HepG2 (cell line): ENCODE results near the gene USE1. TPM values are rescaled to one million over a fixed set of nuclear protein-coding genes. Genes with fewer than 3 reads are reported as not detected.

Experiments
- ADNP ChIP-seq: sonication (generic); formaldehyde crosslinking; IDR thresholded peaks from 2 replicates; pipeline ENCODE4 v1.4.0; 2020; ENCODE audit warnings: missing genetic modification reagents
- ARNTL ChIP-seq: sonication (generic); formaldehyde crosslinking; IDR thresholded peaks from 2 replicates; pipeline ENCODE4 v1.4.0; 2020; ENCODE audit warnings: mild to moderate bottlenecking, missing genetic modification reagents
- ATRX ChIP-seq: sonication (generic); formaldehyde crosslinking; IDR thresholded peaks from 2 replicates; pipeline ENCODE4 v1.4.0; 2020; ENCODE audit warnings: missing genetic modification reagents, borderline replicate concordance
- CENPX ChIP-seq: sonication (generic); formaldehyde crosslinking; IDR thresholded peaks from 2 replicates; pipeline ENCODE4 v1.9.0; 2021; ENCODE audit warnings: mild to moderate bottlenecking, missing genetic modification reagents, moderate library complexity
- FOXM1 ChIP-seq: sonication (generic); formaldehyde crosslinking; IDR thresholded peaks from 2 replicates; pipeline ENCODE4 v1.5.0; 2020; ENCODE audit warnings: missing genetic modification reagents
- GTF3A ChIP-seq: sonication (generic); formaldehyde crosslinking; conservative IDR thresholded peaks from 2 replicates; pipeline ENCODE4 v1.4.0; 2020; ENCODE audit warnings: mild to moderate bottlenecking, missing genetic modification reagents
- HDAC2 ChIP-seq: sonication (generic); formaldehyde crosslinking; IDR thresholded peaks from 2 replicates; pipeline ENCODE4 v1.4.0; 2020; ENCODE audit warnings: missing genetic modification reagents
- KMT2A ChIP-seq: sonication (generic); formaldehyde crosslinking; IDR thresholded peaks from 2 replicates; pipeline ENCODE4 v1.4.0; 2020; ENCODE audit warnings: missing genetic modification reagents
- MIXL1 ChIP-seq: IDR thresholded peaks from 2 replicates; pipeline ENCODE4 v1.6.1; 2016
- MTA1 ChIP-seq: sonication (generic); formaldehyde crosslinking; IDR thresholded peaks from 2 replicates; pipeline ENCODE4 v1.4.0; 2020; ENCODE audit warnings: missing genetic modification reagents, mild to moderate bottlenecking, borderline replicate concordance
- NFRKB ChIP-seq: fragments of 450-650 bp; IDR thresholded peaks from 2 replicates; pipeline ENCODE4 v1.6.1; 2017
- NFYC ChIP-seq: IDR thresholded peaks from 2 replicates; pipeline ENCODE4 v1.6.1; 2016; ENCODE audit warnings: missing genetic modification reagents, missing compliant biosample characterization
- PRMT3 ChIP-seq: sonication (generic); formaldehyde crosslinking; IDR thresholded peaks from 2 replicates; pipeline ENCODE4 v1.8.1; 2022; ENCODE audit warnings: low read depth, mild to moderate bottlenecking, moderate library complexity, missing genetic modification reagents, borderline replicate concordance
- RFXANK ChIP-seq: IDR thresholded peaks from 2 replicates; pipeline ENCODE4 v1.6.1; 2016
- SAP130 ChIP-seq: IDR thresholded peaks from 2 replicates; pipeline ENCODE4 v1.6.1; 2016; ENCODE audit warnings: low read depth
- SNAI1 ChIP-seq: sonication (generic); formaldehyde crosslinking; IDR thresholded peaks from 2 replicates; pipeline ENCODE4 v1.5.0; 2020; ENCODE audit warnings: mild to moderate bottlenecking, missing genetic modification reagents, borderline replicate concordance
- TMF1 ChIP-seq: sonication (generic); formaldehyde crosslinking; IDR thresholded peaks from 2 replicates; pipeline ENCODE4 v1.8.1; 2022; ENCODE audit warnings: low read depth, missing genetic modification reagents
- ZBTB3 ChIP-seq: sonication (generic); formaldehyde crosslinking; IDR thresholded peaks from 2 replicates; pipeline ENCODE4 v1.4.0; 2020; ENCODE audit warnings: low read depth, mild to moderate bottlenecking, moderate library complexity, missing genetic modification reagents, borderline replicate concordance
- ZFYVE20 ChIP-seq: sonication (generic); formaldehyde crosslinking; IDR thresholded peaks from 2 replicates; pipeline ENCODE4 v1.8.0; 2023; ENCODE audit warnings: low read depth, mild to moderate bottlenecking, moderate library complexity, missing genetic modification reagents, borderline replicate concordance
- ZNF230 ChIP-seq: sonication (generic); formaldehyde crosslinking; IDR thresholded peaks from 2 replicates; pipeline ENCODE4 v1.4.0; 2020; ENCODE audit warnings: mild to moderate bottlenecking, missing genetic modification reagents
- ZNF326 ChIP-seq: sonication (generic); formaldehyde crosslinking; IDR thresholded peaks from 2 replicates; pipeline ENCODE4 v1.4.0; 2020; ENCODE audit warnings: missing genetic modification reagents, borderline replicate concordance
- ZNF7 ChIP-seq: IDR thresholded peaks from 2 replicates; pipeline ENCODE4 v1.6.1; 2016; ENCODE audit warnings: missing biosample characterization, missing genetic modification reagents
- polyA plus RNA-seq, 8 experiments: library from polyadenylated mRNA; depleted of rRNA in 3 of 8; stranded (reverse) in 7 of 8; unstranded in 1 of 8; fragments of >200 nt; fragmentation: Illumina TruSeq in 4 of 8; extraction: Trizol in 4 of 8; gene quantifications; 2 replicates each; pipeline versions ENCODE4 v1.2.1 to v1.2.3, GENCODE V29; 2011 to 2016; ENCODE audit warnings: low read depth in 4 of 8, missing spikeins in 1 of 8, mixed read lengths in 1 of 8; ENCODE audit not compliant: insufficient read depth in 1 of 8
- total RNA-seq, 5 experiments: library from RNA; depleted of rRNA; stranded (reverse); fragments of >200 nt; fragmentation: Illumina TruSeq; extraction: Trizol; gene quantifications; 2 replicates each; pipeline ENCODE4 v1.2.3, GENCODE V29; 2016; ENCODE audit warnings: low read depth in 1 of 5
- TF ChIP-seq, protein P1 (sequence below): sonication (generic); formaldehyde crosslinking; IDR thresholded peaks from 2 replicates; pipeline ENCODE4 v1.4.0; 2020; ENCODE audit warnings: mild to moderate bottlenecking, missing genetic modification reagents
- TF ChIP-seq, protein P2 (sequence below): conservative IDR thresholded peaks from 2 replicates; pipeline ENCODE4 v1.6.1; 2018; ENCODE audit warnings: missing genetic modification reagents
- TF ChIP-seq, protein P3 (sequence below): sonication (generic); formaldehyde crosslinking; IDR thresholded peaks from 2 replicates; pipeline ENCODE4 v1.4.0; 2020; ENCODE audit warnings: mild to moderate bottlenecking, missing genetic modification reagents
- TF ChIP-seq, protein P4 (sequence below): IDR thresholded peaks from 2 replicates; pipeline ENCODE4 v1.6.1; 2016; ENCODE audit warnings: missing compliant biosample characterization, missing genetic modification reagents, borderline replicate concordance

The USE1 gene
- total and polyA plus RNA-seq, 2 of the 13 experiments (the other 11 are each of a cell fraction or from before 2014, with no cell fraction given): 9.9 to 17.6 TPM

DNA sequence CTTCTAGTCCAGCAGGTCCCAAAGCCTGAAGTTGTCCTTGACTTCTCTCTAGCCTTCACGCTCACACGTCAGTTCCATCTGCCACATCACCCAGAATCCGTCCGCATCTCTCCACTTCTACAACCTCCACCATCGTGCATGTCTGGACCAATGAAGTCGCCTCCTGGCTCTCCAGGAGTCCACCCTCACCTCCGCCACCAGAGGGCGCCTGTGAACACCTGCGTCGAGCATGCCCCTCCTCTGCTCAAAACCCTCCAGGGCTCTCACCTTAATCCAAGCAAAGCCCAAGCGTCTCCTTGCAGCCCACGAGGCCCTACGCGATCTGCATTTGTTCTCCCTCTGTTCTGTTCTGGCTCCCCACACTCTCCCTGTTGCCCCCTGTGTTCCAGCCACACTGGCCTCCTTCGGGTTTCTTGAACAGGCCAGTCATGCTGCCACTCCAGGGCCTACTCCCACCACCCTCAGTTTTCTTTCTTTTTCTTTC is 45.7 kb downstream of the USE1 start (continued):
- TF ChIP-seq, protein P1, sequence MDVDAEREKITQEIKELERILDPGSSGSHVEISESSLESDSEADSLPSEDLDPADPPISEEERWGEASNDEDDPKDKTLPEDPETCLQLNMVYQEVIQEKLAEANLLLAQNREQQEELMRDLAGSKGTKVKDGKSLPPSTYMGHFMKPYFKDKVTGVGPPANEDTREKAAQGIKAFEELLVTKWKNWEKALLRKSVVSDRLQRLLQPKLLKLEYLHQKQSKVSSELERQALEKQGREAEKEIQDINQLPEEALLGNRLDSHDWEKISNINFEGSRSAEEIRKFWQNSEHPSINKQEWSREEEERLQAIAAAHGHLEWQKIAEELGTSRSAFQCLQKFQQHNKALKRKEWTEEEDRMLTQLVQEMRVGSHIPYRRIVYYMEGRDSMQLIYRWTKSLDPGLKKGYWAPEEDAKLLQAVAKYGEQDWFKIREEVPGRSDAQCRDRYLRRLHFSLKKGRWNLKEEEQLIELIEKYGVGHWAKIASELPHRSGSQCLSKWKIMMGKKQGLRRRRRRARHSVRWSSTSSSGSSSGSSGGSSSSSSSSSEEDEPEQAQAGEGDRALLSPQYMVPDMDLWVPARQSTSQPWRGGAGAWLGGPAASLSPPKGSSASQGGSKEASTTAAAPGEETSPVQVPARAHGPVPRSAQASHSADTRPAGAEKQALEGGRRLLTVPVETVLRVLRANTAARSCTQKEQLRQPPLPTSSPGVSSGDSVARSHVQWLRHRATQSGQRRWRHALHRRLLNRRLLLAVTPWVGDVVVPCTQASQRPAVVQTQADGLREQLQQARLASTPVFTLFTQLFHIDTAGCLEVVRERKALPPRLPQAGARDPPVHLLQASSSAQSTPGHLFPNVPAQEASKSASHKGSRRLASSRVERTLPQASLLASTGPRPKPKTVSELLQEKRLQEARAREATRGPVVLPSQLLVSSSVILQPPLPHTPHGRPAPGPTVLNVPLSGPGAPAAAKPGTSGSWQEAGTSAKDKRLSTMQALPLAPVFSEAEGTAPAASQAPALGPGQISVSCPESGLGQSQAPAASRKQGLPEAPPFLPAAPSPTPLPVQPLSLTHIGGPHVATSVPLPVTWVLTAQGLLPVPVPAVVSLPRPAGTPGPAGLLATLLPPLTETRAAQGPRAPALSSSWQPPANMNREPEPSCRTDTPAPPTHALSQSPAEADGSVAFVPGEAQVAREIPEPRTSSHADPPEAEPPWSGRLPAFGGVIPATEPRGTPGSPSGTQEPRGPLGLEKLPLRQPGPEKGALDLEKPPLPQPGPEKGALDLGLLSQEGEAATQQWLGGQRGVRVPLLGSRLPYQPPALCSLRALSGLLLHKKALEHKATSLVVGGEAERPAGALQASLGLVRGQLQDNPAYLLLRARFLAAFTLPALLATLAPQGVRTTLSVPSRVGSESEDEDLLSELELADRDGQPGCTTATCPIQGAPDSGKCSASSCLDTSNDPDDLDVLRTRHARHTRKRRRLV (CRISPR knock-in tag): no peak
- TF ChIP-seq ZNF230 (CRISPR knock-in tag) (no peak), TMF1 (CRISPR knock-in tag) (no peak), PRMT3 (CRISPR knock-in tag) (no peak), ADNP (no peak), SNAI1 (CRISPR knock-in tag) (no peak), ZFYVE20 (no peak), ATRX (CRISPR knock-in tag) (no peak), MIXL1 (CRISPR knock-in tag) (no peak), FOXM1 (CRISPR knock-in tag) (no peak), NFYC (0 out of 2 replicates have a peak, but pooled peaks have one; percentile 11), CENPX (CRISPR knock-in tag) (no peak), HDAC2 (peak; percentile 43; the same call in 1 of the 2 replicates), SAP130 (CRISPR knock-in tag) (peak; percentile 59; the same call in 1 of the 2 replicates), NFRKB (no peak), ZBTB3 (CRISPR knock-in tag) (no peak), ZNF326 (no peak), ARNTL (CRISPR knock-in tag) (no peak), ZNF7 (CRISPR knock-in tag) (no peak), RFXANK (CRISPR knock-in tag) (no peak), MTA1 (peak; percentile 59; the same call in 1 of the 2 replicates), GTF3A (CRISPR knock-in tag) (0 out of 2 replicates have a peak, but pooled peaks have one; percentile 52), KMT2A (CRISPR knock-in tag) (0 out of 2 replicates have a peak, but pooled peaks have one; percentile 31)
- TF ChIP-seq, protein P2, sequence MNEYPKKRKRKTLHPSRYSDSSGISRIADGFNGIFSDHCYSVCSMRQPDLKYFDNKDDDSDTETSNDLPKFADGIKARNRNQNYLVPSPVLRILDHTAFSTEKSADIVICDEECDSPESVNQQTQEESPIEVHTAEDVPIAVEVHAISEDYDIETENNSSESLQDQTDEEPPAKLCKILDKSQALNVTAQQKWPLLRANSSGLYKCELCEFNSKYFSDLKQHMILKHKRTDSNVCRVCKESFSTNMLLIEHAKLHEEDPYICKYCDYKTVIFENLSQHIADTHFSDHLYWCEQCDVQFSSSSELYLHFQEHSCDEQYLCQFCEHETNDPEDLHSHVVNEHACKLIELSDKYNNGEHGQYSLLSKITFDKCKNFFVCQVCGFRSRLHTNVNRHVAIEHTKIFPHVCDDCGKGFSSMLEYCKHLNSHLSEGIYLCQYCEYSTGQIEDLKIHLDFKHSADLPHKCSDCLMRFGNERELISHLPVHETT (CRISPR knock-in tag): no peak
- TF ChIP-seq, protein P3, sequence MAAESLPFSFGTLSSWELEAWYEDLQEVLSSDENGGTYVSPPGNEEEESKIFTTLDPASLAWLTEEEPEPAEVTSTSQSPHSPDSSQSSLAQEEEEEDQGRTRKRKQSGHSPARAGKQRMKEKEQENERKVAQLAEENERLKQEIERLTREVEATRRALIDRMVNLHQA (CRISPR knock-in tag): no peak
- TF ChIP-seq, protein P4, sequence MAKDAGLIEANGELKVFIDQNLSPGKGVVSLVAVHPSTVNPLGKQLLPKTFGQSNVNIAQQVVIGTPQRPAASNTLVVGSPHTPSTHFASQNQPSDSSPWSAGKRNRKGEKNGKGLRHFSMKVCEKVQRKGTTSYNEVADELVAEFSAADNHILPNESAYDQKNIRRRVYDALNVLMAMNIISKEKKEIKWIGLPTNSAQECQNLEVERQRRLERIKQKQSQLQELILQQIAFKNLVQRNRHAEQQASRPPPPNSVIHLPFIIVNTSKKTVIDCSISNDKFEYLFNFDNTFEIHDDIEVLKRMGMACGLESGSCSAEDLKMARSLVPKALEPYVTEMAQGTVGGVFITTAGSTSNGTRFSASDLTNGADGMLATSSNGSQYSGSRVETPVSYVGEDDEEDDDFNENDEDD (CRISPR knock-in tag): peak; percentile 43; the same call in 1 of the 2 replicates
